GM13976 (cell line): ENCODE data around the gene ATXN1.
A peak's percentile ranks its signal among the peaks of the same experiment; 100 is the strongest.
"Not testable (repeated sequence)": the region's sequence is repeated elsewhere in the genome, so short reads cannot be mapped to it uniquely, and the experiment has no call there.

Experiments
- DNase-seq: peaks from one replicate; pipeline ENCODE4 v3.0.0; 2012; ENCODE audit warnings: low spot score
- in situ Hi-C: fragments of 300-500 bp; cut with MboI; formaldehyde crosslinking; loops from one replicate; pipeline ENCODE4 v1.12.0; 2022; ENCODE audit warnings: low sequenced_read_pairs, mixed read lengths, inconsistent platforms; ENCODE audit not compliant: unreplicated experiment
- TF ChIP-seq, protein P1 (sequence below): IDR thresholded peaks from 2 replicates; pipeline ENCODE4 v1.5.1; 2012; ENCODE audit warnings: borderline replicate concordance, mild to moderate bottlenecking; ENCODE audit not compliant: insufficient read depth; ENCODE audit errors: extremely low read depth, missing control alignments, control extremely low read depth

ATXN1 gene

DNA sequence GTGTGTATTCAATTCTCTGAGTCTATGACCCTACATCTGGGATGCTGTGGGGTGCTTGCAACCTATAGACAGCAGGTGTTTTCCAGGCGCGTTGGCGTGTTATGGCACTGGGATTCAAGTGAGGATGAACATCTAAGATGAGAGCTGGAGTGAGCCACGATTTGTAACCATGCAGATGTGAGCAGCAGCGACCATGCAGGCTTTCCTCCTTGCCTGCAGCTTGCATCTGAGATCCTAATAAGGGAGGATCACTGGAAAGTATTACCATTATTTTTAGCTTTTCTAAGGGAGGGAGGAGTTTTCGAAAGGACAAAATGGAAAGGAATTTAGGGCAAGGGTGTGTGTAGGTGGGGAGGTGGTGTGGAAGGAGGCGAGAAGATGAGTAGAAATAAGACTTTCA lies 216.7 kb downstream of the ATXN1 start:
- no peak for DNase-seq
- in situ Hi-C loops = no loop called here
- TF ChIP-seq, protein P1, sequence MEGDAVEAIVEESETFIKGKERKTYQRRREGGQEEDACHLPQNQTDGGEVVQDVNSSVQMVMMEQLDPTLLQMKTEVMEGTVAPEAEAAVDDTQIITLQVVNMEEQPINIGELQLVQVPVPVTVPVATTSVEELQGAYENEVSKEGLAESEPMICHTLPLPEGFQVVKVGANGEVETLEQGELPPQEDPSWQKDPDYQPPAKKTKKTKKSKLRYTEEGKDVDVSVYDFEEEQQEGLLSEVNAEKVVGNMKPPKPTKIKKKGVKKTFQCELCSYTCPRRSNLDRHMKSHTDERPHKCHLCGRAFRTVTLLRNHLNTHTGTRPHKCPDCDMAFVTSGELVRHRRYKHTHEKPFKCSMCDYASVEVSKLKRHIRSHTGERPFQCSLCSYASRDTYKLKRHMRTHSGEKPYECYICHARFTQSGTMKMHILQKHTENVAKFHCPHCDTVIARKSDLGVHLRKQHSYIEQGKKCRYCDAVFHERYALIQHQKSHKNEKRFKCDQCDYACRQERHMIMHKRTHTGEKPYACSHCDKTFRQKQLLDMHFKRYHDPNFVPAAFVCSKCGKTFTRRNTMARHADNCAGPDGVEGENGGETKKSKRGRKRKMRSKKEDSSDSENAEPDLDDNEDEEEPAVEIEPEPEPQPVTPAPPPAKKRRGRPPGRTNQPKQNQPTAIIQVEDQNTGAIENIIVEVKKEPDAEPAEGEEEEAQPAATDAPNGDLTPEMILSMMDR = no peak

DNA sequence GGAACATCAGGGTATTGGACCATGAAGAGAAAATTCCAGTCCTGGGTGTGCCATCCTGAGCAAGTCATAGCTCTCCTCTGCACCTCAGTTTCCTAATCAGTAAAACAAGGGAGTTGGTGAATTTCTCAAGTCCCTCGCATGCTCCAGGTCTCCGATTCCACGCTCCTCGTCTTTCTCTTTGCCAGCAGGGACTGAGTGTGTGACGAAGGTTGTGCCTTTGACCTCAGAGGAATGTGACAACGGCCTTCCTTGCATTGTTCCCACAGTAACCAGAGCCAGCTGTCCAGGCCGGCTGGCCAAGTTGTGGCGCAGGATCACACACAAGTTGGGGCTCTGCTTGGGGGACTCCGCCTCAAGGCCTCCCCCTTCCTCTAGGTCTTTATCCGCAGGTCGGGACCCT lies 217.3 kb downstream of the ATXN1 start:
- no peak for DNase-seq
- in situ Hi-C loops = no loop called here
- TF ChIP-seq, protein P1 = no peak

DNA sequence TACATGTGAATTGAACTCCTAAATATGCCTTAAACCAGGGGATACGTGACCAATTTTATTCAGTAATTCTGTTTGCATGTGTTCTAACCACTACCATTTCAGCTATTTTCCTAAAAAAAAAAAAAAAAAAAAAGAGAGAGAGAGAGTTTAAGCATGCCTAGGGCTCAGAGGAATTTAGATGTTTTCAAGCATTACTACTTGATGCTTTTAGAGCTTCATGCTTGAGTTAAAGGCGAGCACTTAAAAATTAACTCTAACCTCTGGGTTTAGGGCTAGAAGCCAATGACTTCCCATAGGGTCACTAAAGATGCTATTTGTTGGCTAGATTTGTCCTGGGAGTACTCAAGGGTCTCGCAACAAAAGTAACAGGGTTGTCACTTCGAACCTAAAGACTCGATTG lies 217.7 kb downstream of the ATXN1 start:
- DNase-seq = no peak
- TF ChIP-seq, protein P1 = no peak
- in situ Hi-C loops = no loop called here

DNA sequence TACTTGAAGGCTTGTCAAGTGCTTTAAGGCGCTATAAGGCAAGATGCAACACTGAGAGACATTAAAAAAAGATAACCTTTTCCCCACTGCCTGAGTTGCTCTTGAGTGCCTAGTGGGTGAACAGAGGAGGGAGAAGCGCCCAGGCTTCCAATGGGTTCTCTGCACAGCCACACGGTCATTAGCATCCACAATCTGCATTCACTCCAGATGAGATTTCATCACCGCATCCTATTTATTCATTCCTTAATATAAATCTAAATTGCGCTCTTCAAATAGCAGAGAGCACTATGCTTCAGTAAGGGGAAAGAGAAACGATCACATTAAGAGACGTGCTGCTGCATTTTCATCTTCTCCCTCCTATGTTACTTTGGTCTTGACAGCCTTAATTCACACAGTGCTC lies 219.2 kb downstream of the ATXN1 start:
- in situ Hi-C loops = no loop called here
- no peak for DNase-seq
- TF ChIP-seq, protein P1 = no peak

DNA sequence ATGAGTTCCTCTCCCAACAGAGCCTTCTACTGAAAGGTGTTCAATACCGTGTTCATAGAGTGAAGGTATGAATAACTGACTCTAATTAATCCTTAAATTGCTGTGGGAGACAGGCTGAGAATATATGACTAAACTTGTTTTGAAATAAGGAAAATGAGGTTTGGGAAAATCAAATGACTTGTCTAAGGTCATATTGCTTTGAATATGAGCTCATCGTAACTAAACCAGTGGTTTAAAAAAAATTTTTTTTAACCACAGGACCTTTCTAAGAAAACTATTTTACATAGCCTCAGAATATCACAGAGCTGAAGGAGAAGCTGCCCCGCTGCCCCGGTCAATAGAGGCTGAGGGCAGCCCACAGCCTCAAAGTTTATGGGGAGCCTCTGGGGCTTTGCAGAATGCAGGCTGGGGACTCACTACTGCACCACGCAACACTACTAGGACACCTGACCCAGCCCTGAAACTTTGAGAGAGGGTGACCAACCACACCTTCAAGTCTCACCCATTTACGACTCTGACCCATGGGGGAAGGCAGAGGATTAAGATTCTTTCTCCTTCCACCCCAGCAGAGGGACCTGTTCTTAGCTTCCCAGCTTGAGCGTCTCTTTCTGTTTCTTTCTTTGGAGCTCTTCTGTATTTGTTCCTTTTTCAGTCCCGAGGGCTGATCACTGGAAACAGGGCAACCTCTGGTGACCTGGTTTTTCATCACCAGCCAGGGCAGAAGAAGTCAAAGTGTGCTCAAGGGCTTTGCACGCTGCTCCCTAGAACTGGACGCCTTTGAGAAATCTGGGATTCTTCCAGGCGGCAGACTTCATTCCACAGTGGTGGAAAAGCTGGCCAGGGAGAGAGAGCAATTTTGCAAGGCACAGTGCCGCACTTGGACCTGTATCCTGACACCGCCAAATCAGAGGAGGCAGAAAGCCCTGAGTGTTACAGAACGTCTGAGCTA lies 220.2 kb downstream of the ATXN1 start:
- in situ Hi-C loops = no loop called here
- TF ChIP-seq, protein P1 = no peak
- peak; percentile 44 for DNase-seq

DNA sequence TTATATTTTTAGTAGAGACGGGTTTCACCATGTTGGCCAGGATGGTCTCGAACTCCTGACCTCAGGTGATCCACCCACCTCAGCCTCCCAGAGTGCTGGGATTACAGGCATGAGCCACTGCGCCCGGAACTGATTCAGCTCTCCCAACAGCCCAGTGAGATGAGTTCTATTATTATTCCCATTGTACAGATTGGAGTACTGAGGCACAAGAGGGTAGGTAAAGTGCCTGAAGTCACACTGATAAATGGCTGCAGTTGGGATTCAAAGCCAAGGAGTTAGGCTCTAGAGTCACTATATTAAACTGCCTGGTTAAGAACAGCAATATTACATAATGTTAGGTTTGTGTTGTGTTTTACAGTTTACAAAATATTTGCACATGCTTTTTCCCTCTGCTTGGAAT lies 220.9 kb downstream of the ATXN1 start:
- DNase-seq, in situ Hi-C loops: not testable (repeated sequence)
